ENCODE measurements around the gene HAPLN2.
"Not testable (repeated sequence)": the region's sequence is repeated elsewhere in the genome, so short reads cannot be mapped to it uniquely, and the experiment has no call there.

Gene HAPLN2

DNA sequence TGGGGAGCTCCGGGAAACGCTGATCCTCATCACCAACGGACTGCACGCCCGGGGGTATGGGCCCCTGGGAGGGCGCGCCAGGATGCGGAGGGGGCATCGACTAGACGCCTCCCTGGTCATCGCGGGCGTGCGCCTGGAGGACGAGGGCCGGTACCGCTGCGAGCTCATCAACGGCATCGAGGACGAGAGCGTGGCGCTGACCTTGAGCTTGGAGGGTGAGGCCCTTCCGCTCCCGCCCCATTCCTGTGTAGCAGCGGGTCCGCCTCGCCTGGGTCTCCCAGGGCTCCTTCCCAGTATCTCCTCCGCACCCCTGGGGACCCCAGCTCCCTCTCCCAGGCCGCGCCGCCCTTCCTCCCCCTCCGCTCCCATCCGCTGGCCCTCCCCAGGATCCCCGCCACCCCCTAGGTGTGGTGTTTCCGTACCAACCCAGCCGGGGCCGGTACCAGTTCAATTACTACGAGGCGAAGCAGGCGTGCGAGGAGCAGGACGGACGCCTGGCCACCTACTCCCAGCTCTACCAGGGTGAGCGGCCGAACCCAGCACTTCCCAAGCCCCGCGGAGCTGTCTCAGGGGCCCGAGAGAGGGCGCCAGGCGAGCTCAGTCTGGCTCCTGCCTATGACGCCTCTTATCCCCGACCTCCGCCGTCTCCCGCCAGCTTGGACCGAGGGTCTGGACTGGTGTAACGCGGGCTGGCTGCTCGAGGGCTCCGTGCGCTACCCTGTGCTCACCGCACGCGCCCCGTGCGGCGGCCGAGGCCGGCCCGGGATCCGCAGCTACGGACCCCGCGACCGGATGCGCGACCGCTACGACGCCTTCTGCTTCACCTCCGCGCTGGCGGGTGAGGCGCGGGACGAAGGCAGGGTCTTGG lies 5.0 kb downstream of the HAPLN2 start:
- no peak for DNase-seq

DNA sequence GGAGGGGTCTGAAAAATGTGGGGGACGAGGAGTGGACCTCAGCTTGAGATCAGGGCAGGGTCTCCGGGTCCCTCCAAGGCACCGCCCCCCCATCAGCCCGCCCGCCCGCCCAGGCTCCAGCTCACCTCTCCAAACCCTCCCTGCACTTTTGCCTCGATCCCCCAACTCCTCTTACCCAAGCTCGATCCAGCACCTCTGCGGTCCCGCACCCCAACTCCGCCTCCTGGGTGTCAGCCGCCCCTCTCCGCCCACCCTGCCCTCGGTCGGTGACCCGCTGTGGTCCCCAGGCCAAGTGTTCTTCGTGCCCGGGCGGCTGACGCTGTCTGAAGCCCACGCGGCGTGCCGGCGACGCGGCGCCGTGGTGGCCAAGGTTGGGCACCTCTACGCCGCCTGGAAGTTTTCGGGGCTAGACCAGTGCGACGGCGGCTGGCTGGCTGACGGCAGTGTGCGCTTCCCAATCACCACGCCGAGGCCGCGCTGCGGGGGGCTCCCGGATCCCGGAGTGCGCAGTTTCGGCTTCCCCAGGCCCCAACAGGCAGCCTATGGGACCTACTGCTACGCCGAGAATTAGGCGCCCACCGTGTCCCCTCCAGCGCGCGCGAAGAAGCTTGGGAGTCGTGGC lies 5.7 kb downstream of the HAPLN2 start:
- no peak for DNase-seq

DNA sequence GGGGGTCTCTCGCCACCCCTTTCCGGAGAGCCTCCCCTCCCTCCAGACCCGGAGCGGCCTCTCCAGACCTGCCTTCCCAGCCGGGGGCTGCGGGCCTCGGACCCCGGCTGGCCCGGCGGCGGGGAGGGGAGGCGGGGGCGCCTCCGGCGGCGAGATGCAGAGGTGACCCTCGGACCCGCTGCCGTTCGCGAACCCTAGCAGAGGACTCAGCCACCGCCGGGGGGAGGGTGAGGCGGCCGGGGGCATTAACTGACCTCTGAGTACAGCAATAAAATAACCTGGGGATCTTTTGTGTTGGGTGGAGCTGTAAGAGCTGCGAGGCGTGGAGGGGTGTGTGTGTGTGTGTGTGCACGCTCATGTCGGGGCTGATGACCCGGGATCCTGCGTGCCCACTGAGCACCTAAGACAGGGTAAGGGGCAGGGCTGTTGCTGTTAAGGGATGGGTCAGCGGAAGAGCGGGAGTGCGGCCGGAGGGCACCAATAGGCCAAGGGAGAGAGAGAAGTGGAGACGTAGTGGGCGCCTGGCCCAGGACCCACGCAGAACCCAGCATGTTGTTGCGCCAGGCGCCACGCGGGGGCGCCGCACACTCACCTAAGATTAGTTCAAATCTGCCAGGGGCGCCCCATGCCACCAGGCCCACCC lies 6.3 kb downstream of the HAPLN2 start:
- no peak for DNase-seq

DNA sequence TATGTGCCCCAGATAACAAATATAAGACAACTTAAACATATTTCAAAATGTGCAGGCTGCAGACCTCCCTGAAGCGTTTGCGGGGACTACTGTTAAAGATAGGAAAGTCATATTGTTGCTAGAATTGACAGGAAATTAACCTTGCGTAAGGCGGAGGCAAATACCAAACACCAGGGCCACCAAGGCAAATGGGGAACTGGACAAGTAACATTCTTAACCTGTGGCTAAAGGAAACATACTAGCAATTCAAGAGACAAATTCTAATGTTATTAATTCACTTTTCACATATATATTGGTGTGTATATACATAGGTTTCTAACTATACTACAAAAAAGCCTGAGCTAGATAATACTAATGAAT lies 6.8 kb downstream of the HAPLN2 start:
- DNase-seq, result no peak

DNA sequence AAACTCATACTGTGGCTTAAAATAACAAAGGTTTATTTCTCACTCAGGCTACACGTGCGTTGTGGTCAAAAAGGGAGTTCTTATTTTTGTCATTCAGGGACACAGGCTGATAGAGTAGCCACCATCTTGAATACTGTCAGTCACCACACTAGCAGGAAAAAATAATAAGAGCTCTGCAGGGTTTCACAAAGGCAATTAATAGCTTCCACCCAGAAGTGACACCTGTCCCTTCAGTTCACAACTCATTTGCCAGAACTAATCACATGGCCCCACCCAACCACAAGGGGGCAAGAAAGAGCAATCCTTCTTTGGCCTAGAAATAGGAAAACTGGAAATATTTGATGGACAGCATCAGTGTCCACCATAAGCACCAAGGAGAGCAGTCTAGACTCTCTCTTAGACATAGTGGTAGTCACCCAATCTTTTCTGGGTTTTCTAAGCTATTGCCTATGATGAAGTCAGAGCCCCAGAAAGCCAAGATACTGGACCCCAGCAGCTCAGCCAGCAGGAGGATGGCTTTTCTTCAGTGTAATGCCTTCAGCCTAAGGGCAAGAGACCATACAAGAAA lies 8.2 kb downstream of the HAPLN2 start:
- DNase-seq, result no peak

DNA sequence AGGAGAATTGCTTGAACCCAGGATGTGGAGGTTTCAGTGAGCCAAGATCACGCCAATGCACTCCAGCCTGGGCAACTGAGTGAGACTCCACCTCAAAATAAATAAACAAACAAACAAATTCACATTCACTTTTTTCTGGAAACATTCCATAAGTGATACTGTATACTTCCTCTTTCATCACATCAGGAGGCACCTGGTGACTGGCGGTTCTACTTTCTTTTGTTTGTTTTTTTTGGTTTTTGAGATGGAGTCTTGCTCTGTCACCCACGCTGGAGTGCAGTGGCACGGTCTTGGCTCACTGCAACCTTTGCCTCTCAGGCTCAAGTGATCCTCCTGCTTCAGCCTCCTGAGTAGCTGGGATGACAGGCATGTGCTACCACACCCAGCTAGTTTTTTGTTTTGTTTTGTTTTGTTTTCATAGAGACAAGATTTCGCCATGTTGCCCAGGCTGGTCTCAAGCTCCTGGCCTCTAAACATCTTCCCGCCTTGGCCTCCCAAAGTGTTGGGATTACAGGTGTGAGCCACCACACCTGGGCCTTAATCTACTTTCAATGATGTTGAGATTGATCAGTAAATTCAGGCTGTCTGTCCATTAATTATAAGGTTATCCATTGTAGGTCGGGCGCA lies 10.7 kb downstream of the HAPLN2 start:
- no peak for DNase-seq

DNA sequence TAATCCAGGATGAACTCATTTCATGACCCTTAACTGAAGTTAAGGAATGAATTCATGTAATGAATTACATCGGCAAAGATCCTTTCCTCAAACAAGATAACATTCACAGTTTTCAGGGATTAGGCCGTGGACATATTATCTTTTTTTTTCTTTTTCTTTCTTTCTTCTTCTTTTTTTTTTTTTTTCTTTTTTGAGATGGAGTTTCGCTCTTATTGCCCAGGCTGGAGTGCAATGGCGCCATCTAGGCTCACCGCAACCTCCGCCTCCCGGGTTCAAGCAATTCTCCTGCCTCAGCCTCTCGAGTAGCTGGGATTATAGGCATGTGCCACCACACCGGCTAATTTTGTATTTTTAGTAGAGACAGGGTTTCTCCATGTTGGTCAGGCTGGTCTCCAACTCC lies 11.9 kb downstream of the HAPLN2 start:
- not testable (repeated sequence) for DNase-seq

- no peak for DNase-seq
These were observed 13.1 kb downstream of the HAPLN2 start for GRCh38 chr1:156632355-156632754.

DNA sequence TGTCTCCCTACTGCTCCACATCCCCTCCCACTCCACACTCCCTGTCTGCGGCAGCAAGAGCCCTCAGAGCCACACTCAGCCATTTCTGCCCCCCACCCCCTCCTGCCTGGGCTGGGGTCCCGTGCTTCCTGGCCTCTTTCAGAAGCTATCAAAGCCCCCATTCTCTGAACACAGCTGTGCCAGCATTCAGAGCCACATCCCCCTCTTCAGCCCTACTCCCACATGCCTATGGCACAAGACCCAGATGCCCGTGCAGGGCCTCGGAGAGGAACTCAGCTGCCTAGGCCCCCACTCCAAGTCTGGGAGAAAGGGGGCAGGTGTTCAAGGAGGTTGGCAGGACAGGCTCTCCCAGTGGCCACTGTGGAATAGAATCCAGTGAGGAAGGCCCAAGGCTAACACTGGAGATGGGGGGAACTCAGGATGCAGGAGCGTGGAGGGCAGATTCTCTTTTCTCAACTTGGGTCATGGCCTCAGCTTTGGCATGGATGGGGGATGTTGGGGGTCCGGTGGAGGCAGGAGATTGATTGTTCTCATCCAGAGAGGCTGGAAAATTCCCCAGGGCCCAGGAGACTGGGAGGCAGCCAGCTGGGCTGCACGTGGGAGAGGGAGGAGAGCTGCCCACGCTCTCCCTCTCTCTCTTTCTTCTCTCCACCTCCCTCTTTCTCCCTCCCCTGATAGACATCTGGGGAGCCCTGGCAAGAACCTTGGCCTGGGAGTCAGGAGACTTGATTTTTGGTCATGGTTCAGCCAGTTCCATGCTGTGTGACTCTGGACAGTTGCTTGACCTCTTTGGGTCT lies 19.2 kb downstream of the HAPLN2 start:
- DNase-seq, result no peak

- no peak for DNase-seq
These were observed 20.4 kb downstream of the HAPLN2 start for GRCh38 chr1:156639601-156640101.

DNA sequence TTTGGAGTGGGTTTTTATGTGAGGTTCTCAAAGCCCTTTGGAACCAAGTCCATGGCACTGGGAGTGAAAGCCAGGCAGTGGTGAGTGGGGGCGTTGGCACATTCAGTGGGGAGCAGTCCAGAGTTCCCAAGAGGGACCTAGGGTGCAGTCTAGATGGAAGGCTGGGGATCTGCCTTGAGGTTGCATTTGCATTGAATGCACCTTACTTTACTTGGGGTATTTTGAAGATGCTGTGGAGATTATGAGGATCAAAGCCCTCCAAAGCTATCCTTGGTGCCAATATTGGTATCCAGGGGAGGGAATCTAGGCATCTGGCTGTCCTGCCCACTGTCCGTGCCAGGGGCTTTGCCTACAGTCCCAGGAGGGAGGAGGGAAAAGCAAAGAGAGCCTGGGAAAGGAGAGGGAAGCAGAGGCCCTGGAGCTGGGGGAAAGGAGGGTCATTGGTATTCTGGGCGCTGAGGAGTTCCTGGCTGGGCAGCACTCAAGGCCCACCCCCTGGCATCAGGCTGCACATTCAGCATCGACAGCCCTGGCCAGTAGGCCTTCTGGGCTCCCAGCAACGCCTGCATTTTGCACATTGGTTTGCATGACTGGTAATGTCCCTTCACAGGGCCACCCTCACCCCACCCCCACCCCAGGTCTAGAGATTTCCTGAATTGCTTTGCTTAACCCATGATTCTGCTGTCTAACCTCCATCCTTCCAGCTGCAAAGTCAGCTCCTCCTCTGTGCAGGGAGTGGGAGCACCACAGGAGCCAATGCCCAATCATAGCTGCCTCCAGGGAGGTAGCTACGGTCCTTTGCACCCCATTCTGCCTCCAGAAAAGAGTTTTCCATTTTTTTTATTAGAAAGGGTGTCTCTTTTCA lies 21.9 kb downstream of the HAPLN2 start:
- DNase-seq, result no peak

GRCh38 chr1:156641761-156642264 lies 22.6 kb downstream of the HAPLN2 start, which contains the start of gene BCAN:
Gene BCAN (plus strand): TSS chr1:156642117. CDS start chr1:156646055, 3,938 bp downstream.
- DNase-seq, result no peak

GRCh38 chr1:156642265-156643048 lies 23.2 kb downstream of the HAPLN2 start:
- DNase-seq, result no peak

- DNase-seq, result no peak
These were observed 24.0 kb downstream of the HAPLN2 start for GRCh38 chr1:156643049-156643777.

GRCh38 chr1:156643778-156644092 lies 24.5 kb downstream of the HAPLN2 start:
- DNase-seq, result no peak

DNA sequence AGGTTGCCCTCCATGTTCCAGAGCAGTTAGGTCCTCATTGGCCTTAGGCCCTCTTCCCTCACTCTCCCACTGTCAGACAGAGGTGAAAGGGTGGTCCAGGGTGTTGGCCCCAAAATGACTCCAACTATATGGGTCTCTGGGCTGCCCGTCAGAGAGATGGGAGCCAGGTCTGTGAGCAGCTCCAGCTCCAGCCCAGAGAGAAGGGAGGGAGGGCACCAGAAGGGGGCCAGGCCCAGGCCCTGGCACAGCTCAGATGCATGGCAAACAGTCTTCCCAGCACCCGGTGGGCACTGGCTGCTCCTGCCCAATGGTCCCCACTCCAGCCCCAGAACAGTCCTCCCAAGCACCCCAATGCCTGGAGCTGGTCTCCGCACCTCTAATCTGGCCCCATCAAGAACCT lies 24.9 kb downstream of the HAPLN2 start:
- no peak for DNase-seq

- DNase-seq, result no peak
These were observed 25.4 kb downstream of the HAPLN2 start for GRCh38 chr1:156644640-156645039.

GRCh38 chr1:156645056-156645455 lies 25.8 kb downstream of the HAPLN2 start:
- no peak for DNase-seq

GRCh38 chr1:156645666-156646065 lies 26.5 kb downstream of the HAPLN2 start:
- no peak for DNase-seq

Data from kidney glomerular epithelial cell (primary cell).